Natural killer cell (primary cell): ENCODE results near the gene KEAP1. TPM values are rescaled to one million over a fixed set of nuclear protein-coding genes. Genes with fewer than 3 reads are reported as not detected.

Experiments used
- ATAC-seq, 3 donors: fragments of 150-1000 bp in 2 of 3; fragments of 200-7000 bp in 1 of 3; cut with Tn5 transposase; 1 replicate in 1 of 3; 2 replicates in 2 of 3; pipeline ENCODE4 v1.10.0; 2021; ENCODE audit warnings: mild to moderate bottlenecking in 2 of 3, moderate library complexity in 2 of 3
- DNase-seq, 2 donors: peaks; one replicate each; pipeline versions ENCODE4 v3.0.0 to v3.0.0-alpha.2; 2013 to 2021; ENCODE audit warnings: mixed read lengths in 1 of 2
- H3K27ac ChIP-seq: one replicate; pipeline ENCODE4 v1.5.1; 2013; ENCODE audit warnings: mild to moderate bottlenecking, low read length
- H3K27me3 ChIP-seq: one replicate; pipeline ENCODE4 v1.6.1; 2013; ENCODE audit warnings: low read length; ENCODE audit not compliant: control insufficient read depth, insufficient read depth
- H3K36me3 ChIP-seq: one replicate; pipeline ENCODE4 v1.6.1; 2013; ENCODE audit warnings: low read length; ENCODE audit not compliant: control insufficient read depth, insufficient read depth
- H3K4me1 ChIP-seq: one replicate; pipeline ENCODE4 v1.6.1; 2013; ENCODE audit warnings: low read length; ENCODE audit not compliant: control insufficient read depth, insufficient read depth
- H3K4me3 ChIP-seq: one replicate; pipeline ENCODE4 v1.5.1; 2013; ENCODE audit warnings: low read length
- H3K9me3 ChIP-seq: one replicate; pipeline ENCODE4 v1.6.1; 2013; ENCODE audit warnings: low read length; ENCODE audit not compliant: control insufficient read depth, insufficient read depth
- H3K27ac Mint-ChIP-seq, 2 donors: one replicate each; pipeline ENCODE4 v1.8.0; 2022; ENCODE audit warnings: mild to moderate bottlenecking in 2 of 2, mixed read lengths in 2 of 2, moderate library complexity in 1 of 2
- H3K27me3 Mint-ChIP-seq, 2 donors: one replicate each; pipeline ENCODE4 v1.8.0; 2022; ENCODE audit warnings: low read depth in 2 of 2, mixed read lengths in 2 of 2
- H3K36me3 Mint-ChIP-seq: one replicate; pipeline ENCODE4 v1.8.0; 2022; ENCODE audit warnings: mixed read lengths
- H3K4me1 Mint-ChIP-seq, 2 donors: one replicate each; pipeline ENCODE4 v1.8.0; 2022; ENCODE audit warnings: mixed read lengths in 2 of 2
- H3K4me3 Mint-ChIP-seq: one replicate; pipeline ENCODE4 v1.8.0; 2022; ENCODE audit warnings: mild to moderate bottlenecking, moderate library complexity, mixed read lengths
- H3K9me3 Mint-ChIP-seq, 2 donors: one replicate each; pipeline ENCODE4 v1.8.0; 2022; ENCODE audit warnings: mixed read lengths in 2 of 2
- CTCF ChIP-seq: fragments of 200-600 bp; IDR thresholded peaks from one replicate; pipeline ENCODE4 v1.8.0; 2022; ENCODE audit warnings: antibody characterized with exemption
- WGBS: methylation state at CpG from one replicate; pipeline ENCODE4 v1.1.7; 2013; ENCODE audit warnings: missing lambda C conversion rate; ENCODE audit not compliant: insufficient coverage; 5-methylcytosine and 5-hydroxymethylcytosine counted together
- intact Hi-C: fragments of 100-400 bp; cut with micrococcal nuclease; formaldehyde crosslinking; loops from one replicate; pipeline ENCODE4 v1.14.2; 2022
- total RNA-seq, 4 donors: library from RNA; stranded (reverse); fragments of 120-200 nt in 1 of 4; gene quantifications; one replicate each; pipeline versions ENCODE4 v1.2.3 to v1.2.4, GENCODE V29; 2013 to 2022

The KEAP1 gene
- total RNA-seq, 3 donors from 2014 or later (not counting 1 experiment from before 2014, with no cell fraction given), result 28.1 to 39.4 (median 34.6) TPM

DNA sequence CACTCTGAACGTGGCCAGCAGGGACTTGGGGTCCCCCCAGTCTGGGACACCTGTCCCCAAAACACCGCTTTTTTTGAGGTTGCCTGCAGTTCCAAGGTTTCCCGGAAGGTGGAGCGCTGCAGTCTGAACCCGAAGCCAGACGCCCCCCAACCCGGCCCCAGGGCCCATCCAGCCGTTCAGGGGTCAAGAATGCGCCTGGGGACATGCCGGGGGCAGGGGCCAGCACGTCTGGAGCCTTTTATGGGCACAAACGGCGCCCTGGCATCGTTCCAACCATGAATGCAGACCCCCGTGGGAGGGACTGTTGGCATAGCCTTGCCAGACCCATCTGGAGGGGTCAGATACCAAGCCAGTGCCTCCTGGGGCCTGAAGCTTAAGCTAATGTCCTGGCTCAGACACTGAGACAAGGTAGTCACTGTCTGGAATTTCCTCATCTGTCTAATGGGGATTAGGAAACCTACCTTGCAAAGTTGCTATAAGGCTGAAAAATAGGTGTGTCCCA, 7.2 kb upstream of the KEAP1 start:
- Histone ChIP-seq H3K27me3 (no peaks in the 10 kb centered on the region), H3K4me1 (peaks cover 82% of the 10 kb centered on the region), H3K9me3 (no peaks in the 10 kb centered on the region), H3K4me3 (no peak overlapping the region), H3K36me3 (peaks cover 36% of the 10 kb centered on the region), H3K27ac (peak overlapping the region; percentile 64)
- H3K9me3 Mint-ChIP-seq, result no peaks in the 10 kb centered on the region
- DNase-seq (peak; percentile 62 to 76), ATAC-seq (peak in 2 of 3 donors; percentile 17)
- intact Hi-C loops, result loop anchor here (2.0 to 5.0 kb wide), 2 partner anchors 42 to 218 kb away; no protein-coding TSS in a partner anchor
- peaks cover 42 to 52% of the 10 kb centered on the region in 2 donors for H3K4me1 Mint-ChIP-seq
- peak; percentile 81 for TF ChIP-seq CTCF
- H3K36me3 Mint-ChIP-seq, result peaks cover 11% of the 10 kb centered on the region
- peak overlapping the region; percentile 86 to 91 for H3K27ac Mint-ChIP-seq
- H3K4me3 Mint-ChIP-seq, result peak overlapping the region; percentile 62
- H3K27me3 Mint-ChIP-seq, result no peaks in the 10 kb centered on the region
- WGBS, result 9% methylated on average over 15 of the region's 15 CpGs

- intact Hi-C loops, result no loop called here
- Histone ChIP-seq H3K27ac (no peak overlapping the region), H3K4me3 (no peak overlapping the region), H3K27me3 (no peaks in the 10 kb centered on the region), H3K4me1 (peaks cover 70% of the 10 kb centered on the region), H3K9me3 (no peaks in the 10 kb centered on the region), H3K36me3 (peaks cover 25% of the 10 kb centered on the region)
- no peaks in the 10 kb centered on the region for H3K9me3 Mint-ChIP-seq
- peaks cover 34 to 47% of the 10 kb centered on the region in 2 donors for H3K4me1 Mint-ChIP-seq
- 26% methylated on average over 3 of the region's 3 CpGs for WGBS
- peak overlapping the region; percentile 81 to 86 for H3K27ac Mint-ChIP-seq
- TF ChIP-seq CTCF, result no peak
- peaks cover 9% of the 10 kb centered on the region for H3K36me3 Mint-ChIP-seq
- DNase-seq (peak in 1 of 2 donors; percentile 57), ATAC-seq (peak in 2 of 3 donors; percentile 16 to 20)
- H3K4me3 Mint-ChIP-seq, result peak overlapping the region; percentile 71
- H3K27me3 Mint-ChIP-seq, result no peaks in the 10 kb centered on the region
Measured at GRCh38 chr19:10508707-10509106, 5.6 kb upstream of the KEAP1 start.

DNA sequence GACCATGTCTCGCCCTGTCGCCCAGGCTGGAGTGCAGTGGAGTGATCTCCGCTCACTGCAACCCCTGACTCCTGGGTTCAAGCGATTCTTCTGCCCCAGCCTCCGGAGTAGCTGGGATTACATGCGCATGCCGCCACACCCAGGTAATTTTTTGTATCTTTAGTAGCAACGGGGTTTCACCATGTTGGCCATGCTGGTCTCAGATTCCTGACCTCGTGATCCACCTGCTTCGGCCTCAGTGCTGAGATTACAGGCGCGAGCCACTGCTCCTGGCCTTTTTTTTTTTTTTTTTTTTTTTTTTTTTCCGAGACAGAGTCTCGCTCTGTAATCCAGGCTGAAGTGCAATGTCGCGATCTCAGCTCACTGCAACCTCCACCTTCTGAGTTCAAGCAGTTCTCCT, 4.9 kb upstream of the KEAP1 start:
- TF ChIP-seq CTCF, result no peak
- H3K4me3 ChIP-seq, result no peak overlapping the region
- no peaks in the 10 kb centered on the region for H3K27me3 ChIP-seq
- peaks cover 2% of the 10 kb centered on the region for H3K36me3 Mint-ChIP-seq
- no peak overlapping the region for H3K4me3 Mint-ChIP-seq
- ATAC-seq (no peak), DNase-seq (no peak)
- H3K4me1 Mint-ChIP-seq, result peaks cover 33 to 45% of the 10 kb centered on the region in 2 donors
- peaks cover 19% of the 10 kb centered on the region for H3K36me3 ChIP-seq
- intact Hi-C loops, result no loop called here
- H3K9me3 Mint-ChIP-seq, result no peaks in the 10 kb centered on the region
- H3K4me1 ChIP-seq, result peaks cover 68% of the 10 kb centered on the region
- H3K27ac Mint-ChIP-seq, result peak overlapping the region in 1 of 2 donors; percentile 86
- no peaks in the 10 kb centered on the region for H3K27me3 Mint-ChIP-seq
- H3K27ac ChIP-seq, result no peak overlapping the region
- 95% methylated on average over 15 of the region's 16 CpGs for WGBS
- no peaks in the 10 kb centered on the region for H3K9me3 ChIP-seq
